ENCODE measurements around the gene FNTB. TPM values are rescaled to one million over a fixed set of nuclear protein-coding genes. Genes with fewer than 3 reads are reported as not detected.

Gene FNTB
- total and polyA plus RNA-seq, 2 donors (not counting 1 experiment from before 2014, with no cell fraction given): 6.6 to 10.2 TPM

DNA sequence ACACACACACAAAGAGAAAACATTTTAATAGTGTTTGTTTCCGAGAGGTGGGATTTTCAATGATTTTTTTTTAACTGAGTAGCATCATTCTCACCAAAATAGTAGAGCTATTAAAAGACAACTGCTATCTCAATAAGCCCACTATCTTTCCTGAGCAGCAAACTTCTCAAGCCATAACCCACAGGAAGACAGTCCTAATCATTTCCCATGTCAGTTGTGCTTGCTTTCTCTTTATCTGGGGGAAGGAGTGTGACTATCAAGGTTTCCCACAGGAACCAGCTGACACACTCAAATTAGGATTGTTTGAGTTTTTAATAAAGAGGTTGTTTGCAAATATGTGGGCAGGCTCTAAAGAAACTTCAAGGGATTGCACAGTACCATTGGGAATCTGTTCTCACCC is 120.5 kb downstream of the FNTB start:
- no peak overlapping the region for H3K4me2 ChIP-seq (replicated peaks; ENCODE audit: low read depth, low read length, poor library complexity, severe bottlenecking)
- H3K4me1 ChIP-seq (ENCODE audit: control insufficient read depth in 2 of 2, insufficient read depth in 2 of 2, low read length in 2 of 2): peaks cover 6% of the 10 kb centered on the region in 2 donors
- Mint-ChIP-seq H3K4me1 (peaks cover 8% of the 10 kb centered on the region), H3K9me3 (ENCODE audit: insufficient read depth) (no peaks in the 10 kb centered on the region), H3K27me3 (no peaks in the 10 kb centered on the region), H3K27ac (no peak overlapping the region), H3K4me3 (no peak overlapping the region)
- H3K4me3 ChIP-seq (ENCODE audit: control extremely low read depth in 1 of 5, extremely low read depth in 1 of 5, insufficient read depth in 1 of 5, low read depth in 2 of 5, low read length in 4 of 5): no peak overlapping the region
- H3K27ac ChIP-seq (ENCODE audit: low read length in 2 of 2): no peak overlapping the region
- intact Hi-C loops (cut with micrococcal nuclease): no loop called here
- no peaks in the 10 kb centered on the region for H3K9me3 ChIP-seq (ENCODE audit: control extremely low read depth in 1 of 3, control insufficient read depth in 2 of 3, insufficient read depth in 1 of 3, low read length in 2 of 3)
- H3K36me3 ChIP-seq (replicated peaks in 1 of 2; ENCODE audit: control extremely low read depth in 1 of 2, control insufficient read depth in 1 of 2, extremely low read depth in 1 of 2, insufficient read depth in 2 of 2, low read length in 1 of 2): no peaks in the 10 kb centered on the region
- H3K27me3 ChIP-seq (replicated peaks in 1 of 4; ENCODE audit: control extremely low read depth in 1 of 4, control insufficient read depth in 3 of 4, insufficient read depth in 4 of 4, low read length in 3 of 4): no peaks in the 10 kb centered on the region
- DNase-seq (no peak), ATAC-seq (ENCODE audit: low read depth) (no peak)
- H2AFZ ChIP-seq (ENCODE audit: insufficient read depth, low read depth, low read length, poor library complexity, severe bottlenecking): no peak overlapping the region
- no peaks in the 10 kb centered on the region for H4K20me1 ChIP-seq (ENCODE audit: control insufficient read depth, insufficient read depth, low read length, poor library complexity, severe bottlenecking)
- ChIA-PET POLR2A (no interaction called here), CTCF (no interaction called here)
- no peak for TF ChIP-seq EZH2 (IDR thresholded peaks at IDR 0.05; ENCODE audit: borderline replicate concordance, insufficient read depth, low read depth, low read length, poor library complexity, severe bottlenecking)
- TF ChIP-seq, protein P1, sequence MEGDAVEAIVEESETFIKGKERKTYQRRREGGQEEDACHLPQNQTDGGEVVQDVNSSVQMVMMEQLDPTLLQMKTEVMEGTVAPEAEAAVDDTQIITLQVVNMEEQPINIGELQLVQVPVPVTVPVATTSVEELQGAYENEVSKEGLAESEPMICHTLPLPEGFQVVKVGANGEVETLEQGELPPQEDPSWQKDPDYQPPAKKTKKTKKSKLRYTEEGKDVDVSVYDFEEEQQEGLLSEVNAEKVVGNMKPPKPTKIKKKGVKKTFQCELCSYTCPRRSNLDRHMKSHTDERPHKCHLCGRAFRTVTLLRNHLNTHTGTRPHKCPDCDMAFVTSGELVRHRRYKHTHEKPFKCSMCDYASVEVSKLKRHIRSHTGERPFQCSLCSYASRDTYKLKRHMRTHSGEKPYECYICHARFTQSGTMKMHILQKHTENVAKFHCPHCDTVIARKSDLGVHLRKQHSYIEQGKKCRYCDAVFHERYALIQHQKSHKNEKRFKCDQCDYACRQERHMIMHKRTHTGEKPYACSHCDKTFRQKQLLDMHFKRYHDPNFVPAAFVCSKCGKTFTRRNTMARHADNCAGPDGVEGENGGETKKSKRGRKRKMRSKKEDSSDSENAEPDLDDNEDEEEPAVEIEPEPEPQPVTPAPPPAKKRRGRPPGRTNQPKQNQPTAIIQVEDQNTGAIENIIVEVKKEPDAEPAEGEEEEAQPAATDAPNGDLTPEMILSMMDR (IDR thresholded peaks at IDR 0.05): no peak
- no peak overlapping the region for H3K9ac ChIP-seq (ENCODE audit: low read length)
- no peaks in the 10 kb centered on the region for H3K79me2 ChIP-seq (ENCODE audit: control insufficient read depth, insufficient read depth, low read length)
- WGBS (ENCODE audit: insufficient coverage): no CpG with 5 or more reads among the region's 1 CpG

DNA sequence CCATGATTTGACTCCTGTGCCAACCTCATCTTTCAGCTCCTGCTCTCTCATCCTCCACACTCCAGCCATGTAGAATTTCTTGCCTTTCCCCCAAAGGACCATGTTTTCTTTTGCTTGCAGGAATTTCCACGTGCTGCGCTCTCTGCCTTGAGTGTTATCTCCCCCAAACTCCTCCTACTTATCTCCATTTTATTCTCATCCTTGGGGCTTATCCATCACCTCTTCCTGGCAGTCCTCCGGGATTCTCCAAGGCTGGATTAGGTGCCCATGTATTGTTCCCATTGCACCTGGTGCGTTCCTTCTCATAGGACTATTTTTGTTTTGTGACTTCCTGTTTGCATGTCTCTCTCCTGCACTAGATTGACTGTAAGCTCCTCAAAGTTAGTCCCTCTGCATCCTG is 122.7 kb downstream of the FNTB start:
- H3K9me3 Mint-ChIP-seq (ENCODE audit: insufficient read depth): no peaks in the 10 kb centered on the region
- 89% methylated on average over 4 of the region's 4 CpGs for WGBS (ENCODE audit: insufficient coverage)
- TF ChIP-seq EZH2 (IDR thresholded peaks at IDR 0.05; ENCODE audit: borderline replicate concordance, insufficient read depth, low read depth, low read length, poor library complexity, severe bottlenecking): no peak
- TF ChIP-seq, protein P1 (IDR thresholded peaks at IDR 0.05): no peak
- no peak overlapping the region for H3K4me2 ChIP-seq (replicated peaks; ENCODE audit: low read depth, low read length, poor library complexity, severe bottlenecking)
- no peak overlapping the region for H2AFZ ChIP-seq (ENCODE audit: insufficient read depth, low read depth, low read length, poor library complexity, severe bottlenecking)
- no peak for ATAC-seq (ENCODE audit: low read depth)
- ChIA-PET CTCF (interaction anchor here (0.7 to 1.5 kb wide), 3 partner anchors 8 to 218 kb away, joined by 3 to 4 read pairs (median 3); no protein-coding TSS in a partner anchor), POLR2A (no interaction called here)
- no peaks in the 10 kb centered on the region for H3K4me1 ChIP-seq (ENCODE audit: control insufficient read depth in 2 of 2, insufficient read depth in 2 of 2, low read length in 2 of 2)
- H3K27ac ChIP-seq (ENCODE audit: low read length in 2 of 2): no peak overlapping the region
- H3K9me3 ChIP-seq (ENCODE audit: control extremely low read depth in 1 of 3, control insufficient read depth in 2 of 3, insufficient read depth in 1 of 3, low read length in 2 of 3): no peaks in the 10 kb centered on the region
- H3K27me3 Mint-ChIP-seq: no peaks in the 10 kb centered on the region
- no peaks in the 10 kb centered on the region for H4K20me1 ChIP-seq (ENCODE audit: control insufficient read depth, insufficient read depth, low read length, poor library complexity, severe bottlenecking)
- no peak overlapping the region for H3K27ac Mint-ChIP-seq
- no peaks in the 10 kb centered on the region for H3K36me3 ChIP-seq (replicated peaks in 1 of 2; ENCODE audit: control extremely low read depth in 1 of 2, control insufficient read depth in 1 of 2, extremely low read depth in 1 of 2, insufficient read depth in 2 of 2, low read length in 1 of 2)
- no peaks in the 10 kb centered on the region for H3K27me3 ChIP-seq (replicated peaks in 1 of 4; ENCODE audit: control extremely low read depth in 1 of 4, control insufficient read depth in 3 of 4, insufficient read depth in 4 of 4, low read length in 3 of 4)
- H3K9ac ChIP-seq (ENCODE audit: low read length): no peak overlapping the region
- H3K4me3 Mint-ChIP-seq: no peak overlapping the region
- no peak overlapping the region for H3K4me3 ChIP-seq (ENCODE audit: control extremely low read depth in 1 of 5, extremely low read depth in 1 of 5, insufficient read depth in 1 of 5, low read depth in 2 of 5, low read length in 4 of 5)
- H3K4me1 Mint-ChIP-seq: no peaks in the 10 kb centered on the region
- H3K79me2 ChIP-seq (ENCODE audit: control insufficient read depth, insufficient read depth, low read length): no peaks in the 10 kb centered on the region
- intact Hi-C loops (cut with micrococcal nuclease): no loop called here
- DNase-seq: no peak
